Activated CD8-positive, alpha-beta memory T cell treated with anti-CD3 and anti-CD28 coated beads, Interleukin-2, amount 50 U/mL, for 48 hours (primary cell): ENCODE results near the gene TMEM18.
A peak's percentile ranks its signal among the peaks of the same experiment; 100 is the strongest.

Experiments
- DNase-seq: peaks from one replicate; pipeline ENCODE4 v3.0.0-alpha.2; 2020

Gene TMEM18

GRCh38 chr2:671787-672605, 5.2 kb downstream of the TMEM18 start:
- no peak for DNase-seq

GRCh38 chr2:671072-671471, 6.1 kb downstream of the TMEM18 start:
- DNase-seq, result no peak

- DNase-seq, result no peak
Measured at GRCh38 chr2:670637-671036, 6.6 kb downstream of the TMEM18 start.

- DNase-seq, result no peak
Measured at GRCh38 chr2:669323-669722, 7.9 kb downstream of the TMEM18 start.

GRCh38 chr2:668000-668398, 9.2 kb downstream of the TMEM18 start:
- no peak for DNase-seq

GRCh38 chr2:667332-667999, 9.7 kb downstream of the TMEM18 start:
- DNase-seq, result no peak

- no peak for DNase-seq
Measured at GRCh38 chr2:666441-666840, 10.8 kb downstream of the TMEM18 start.

- no peak for DNase-seq
Measured at GRCh38 chr2:665340-666073, 11.7 kb downstream of the TMEM18 start.

- DNase-seq, result no peak
Measured at GRCh38 chr2:664063-664462, 13.1 kb downstream of the TMEM18 start.

GRCh38 chr2:663221-663620, 14.0 kb downstream of the TMEM18 start:
- no peak for DNase-seq

GRCh38 chr2:661360-661635, 15.9 kb downstream of the TMEM18 start:
- no peak for DNase-seq

GRCh38 chr2:660586-661359, 16.4 kb downstream of the TMEM18 start:
- DNase-seq, result no peak

- no peak for DNase-seq
Measured at GRCh38 chr2:660029-660428, 17.2 kb downstream of the TMEM18 start.

- no peak for DNase-seq
Measured at GRCh38 chr2:658426-658825, 18.8 kb downstream of the TMEM18 start.

- no peak for DNase-seq
Measured at GRCh38 chr2:657766-658165, 19.4 kb downstream of the TMEM18 start.

- peak; percentile 45 for DNase-seq
Measured at GRCh38 chr2:656676-657075, 20.5 kb downstream of the TMEM18 start.

- DNase-seq, result peak; percentile 48
Measured at GRCh38 chr2:655626-656025, 21.6 kb downstream of the TMEM18 start.

- peak; percentile 22 for DNase-seq
Measured at GRCh38 chr2:654896-655295, 22.3 kb downstream of the TMEM18 start.

GRCh38 chr2:653645-654425, 23.4 kb downstream of the TMEM18 start:
- DNase-seq, result peak; percentile 34

- peak; percentile 32 for DNase-seq
Measured at GRCh38 chr2:652881-653480, 24.2 kb downstream of the TMEM18 start.

GRCh38 chr2:651951-652373, 25.2 kb downstream of the TMEM18 start:
- peak; percentile 40 for DNase-seq
